ENCODE results near the gene MCF2L2. TPM values are rescaled to one million over a fixed set of nuclear protein-coding genes. Genes with fewer than 3 reads are reported as not detected.

The MCF2L2 gene
- total and polyA plus RNA-seq, 9 of the 15 experiments (the other 6 are each of a cell fraction or from before 2014, with no cell fraction given) = 0.56 to 4.2 (median 3.0) TPM

DNA sequence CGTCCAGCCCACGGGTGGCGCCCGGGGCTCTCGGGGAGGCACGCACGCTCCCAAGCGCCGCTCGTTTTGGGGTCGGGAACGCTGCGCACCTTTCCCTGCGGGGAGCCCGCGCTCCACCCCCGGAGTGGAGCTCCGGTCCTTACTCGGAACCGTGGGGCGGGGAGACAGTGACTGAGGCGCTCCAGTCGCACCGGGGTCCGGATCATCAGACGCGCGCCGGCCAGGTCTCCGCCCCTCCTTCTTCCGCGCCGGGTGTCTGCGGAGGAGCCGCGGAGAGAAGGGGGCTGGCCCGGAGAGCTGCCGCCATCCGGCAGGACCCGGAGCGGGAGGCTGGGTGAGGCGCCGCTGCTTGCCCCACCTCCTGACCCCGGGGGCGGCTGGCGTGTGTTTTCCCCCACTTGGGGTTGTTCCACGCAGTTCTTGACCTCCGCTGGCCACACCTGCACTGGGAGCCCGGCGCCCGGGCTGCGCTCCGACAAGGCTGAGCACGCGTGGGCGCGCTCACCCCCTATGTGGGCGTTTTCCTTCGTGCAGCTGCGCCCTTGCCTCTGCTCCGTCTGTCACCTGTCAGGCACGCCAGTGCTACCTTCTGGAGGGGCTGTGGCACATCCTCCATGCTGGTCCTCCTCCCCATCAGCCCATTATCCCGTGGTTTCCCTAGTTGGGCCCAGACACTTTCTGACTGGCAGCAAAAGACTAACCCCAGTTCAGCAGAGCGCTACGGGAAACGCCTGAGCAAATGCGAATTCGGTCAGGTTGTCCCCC lies at the start of gene MCF2L2 (continued):
- TF ChIP-seq ZNF318 (IDR thresholded peaks at IDR 0.05; ENCODE audit: borderline replicate concordance in 1 of 2, low read depth in 1 of 2) = no peak
- TF ChIP-seq ELF2 (CRISPR knock-in tag; IDR thresholded peaks at IDR 0.05) = peak; percentile 25; the same call in 1 of the 2 replicates
- no peak for TF ChIP-seq ZNF551 (CRISPR knock-in tag; IDR thresholded peaks at IDR 0.05)
- TF ChIP-seq U2AF2 (optimal IDR thresholded peaks at IDR 0.05; ENCODE audit: low read depth, low read length) = no peak
- no peak for TF ChIP-seq HDAC6 (IDR thresholded peaks at IDR 0.05; ENCODE audit: low read depth, low read length)
